Stimulated activated CD4-positive, alpha-beta T cell treated with anti-CD3 and anti-CD28 coated beads, Interleukin-15, amount 100 ng/mL, for 1 hour (primary cell): ENCODE results near the gene SLC12A4.

Experiments used
- DNase-seq, 2 donors: peaks; one replicate each; pipeline ENCODE4 v3.0.0-alpha.2; 2020; ENCODE audit warnings: low read depth in 1 of 2, low spot score in 1 of 2

SLC12A4 gene

DNA sequence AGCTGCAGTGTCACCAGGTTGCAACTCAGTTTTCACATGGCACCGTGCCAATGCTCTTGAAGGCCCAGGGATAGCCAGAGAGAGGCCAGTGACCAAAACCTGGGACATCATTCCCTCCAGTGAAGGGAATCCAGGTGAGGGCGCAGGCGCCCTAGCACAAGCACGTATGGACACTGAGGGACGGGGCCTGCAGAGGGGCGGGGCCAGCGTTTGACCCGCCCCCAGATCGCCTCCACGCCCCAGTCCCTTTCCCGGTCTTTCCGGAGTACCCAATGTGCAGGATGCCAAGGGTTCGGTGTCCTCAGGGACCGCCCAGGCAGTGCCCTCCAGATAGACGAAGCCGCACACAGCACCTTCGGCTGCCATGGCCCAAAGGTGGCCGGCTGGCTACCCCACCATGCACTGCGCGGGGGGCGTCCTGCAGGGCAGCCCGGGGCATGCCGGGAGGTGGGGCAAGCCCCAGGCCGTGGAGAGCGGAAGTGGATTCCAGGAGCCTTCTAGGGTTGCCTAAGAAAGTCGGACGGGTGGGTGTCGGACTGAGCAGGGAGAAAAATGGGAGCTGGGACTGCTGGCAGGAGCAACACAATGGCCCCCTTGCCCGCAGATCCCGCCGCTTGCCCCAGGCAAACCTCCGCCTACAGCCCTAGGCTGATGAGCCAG, 4.6 kb downstream of the SLC12A4 start:
- DNase-seq, result no peak

- no peak for DNase-seq
Observed at GRCh38 chr16:67963292-67963661, 5.2 kb downstream of the SLC12A4 start.

- DNase-seq, result no peak
Observed at GRCh38 chr16:67962135-67962534, 6.3 kb downstream of the SLC12A4 start.

DNA sequence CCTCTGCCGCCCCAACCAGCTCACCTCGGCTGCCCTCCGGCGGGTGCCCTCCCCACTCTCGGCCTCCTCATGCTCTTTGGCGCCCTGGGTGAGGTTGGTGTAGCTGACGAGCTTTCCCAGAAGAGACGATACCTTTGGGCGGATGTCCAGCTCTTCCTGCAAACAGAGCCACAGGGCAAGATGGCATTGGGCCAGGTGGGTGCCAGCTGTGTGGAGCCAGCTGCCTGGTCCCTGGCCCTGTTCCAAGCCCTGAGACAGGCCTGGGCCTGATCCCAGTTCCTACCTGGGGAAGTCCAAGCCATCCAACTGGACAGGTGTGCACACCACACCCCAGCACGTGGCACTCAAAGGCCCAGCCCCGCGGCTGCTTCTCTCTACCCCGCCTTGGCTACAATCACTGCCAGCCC, 6.9 kb downstream of the SLC12A4 start:
- no peak for DNase-seq

DNA sequence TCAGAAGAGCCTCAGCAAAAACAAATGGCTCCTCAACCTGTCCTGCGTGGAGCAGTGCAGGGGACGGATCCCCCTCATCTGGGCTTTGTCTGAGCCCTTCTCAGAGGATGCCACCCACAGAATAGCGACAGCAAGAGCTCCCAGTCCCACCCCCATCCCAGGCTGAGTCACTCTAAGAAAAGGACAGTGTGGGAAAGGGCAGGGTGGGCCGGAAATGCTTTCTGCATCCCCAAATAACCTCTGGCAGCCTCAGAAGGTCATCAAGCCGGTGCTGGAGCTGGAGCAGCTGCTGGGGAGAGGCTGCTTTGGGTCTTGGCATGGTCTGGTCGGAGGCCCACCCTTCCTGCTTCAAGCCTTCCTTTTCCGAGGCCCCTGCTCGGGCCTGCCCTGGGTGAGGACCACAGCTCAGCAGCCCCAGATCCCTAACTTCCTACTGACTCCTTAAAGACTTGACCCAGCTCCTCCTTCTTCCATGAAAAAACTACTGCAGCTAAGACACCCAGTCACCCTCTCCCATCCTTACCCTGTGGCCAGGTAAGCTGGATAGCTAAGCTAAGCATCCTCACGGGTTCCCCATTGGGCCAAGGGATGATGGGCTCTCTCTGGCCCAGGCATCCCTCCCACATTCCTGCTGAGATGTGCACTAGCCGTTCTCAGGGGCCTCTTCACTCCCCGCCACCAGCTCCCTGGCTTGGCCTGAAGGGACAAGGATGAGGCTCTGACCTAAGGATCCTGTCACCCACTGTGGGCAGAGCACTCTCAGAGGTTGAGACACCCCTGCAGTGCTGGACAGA, 8.7 kb downstream of the SLC12A4 start:
- no peak for DNase-seq

DNA sequence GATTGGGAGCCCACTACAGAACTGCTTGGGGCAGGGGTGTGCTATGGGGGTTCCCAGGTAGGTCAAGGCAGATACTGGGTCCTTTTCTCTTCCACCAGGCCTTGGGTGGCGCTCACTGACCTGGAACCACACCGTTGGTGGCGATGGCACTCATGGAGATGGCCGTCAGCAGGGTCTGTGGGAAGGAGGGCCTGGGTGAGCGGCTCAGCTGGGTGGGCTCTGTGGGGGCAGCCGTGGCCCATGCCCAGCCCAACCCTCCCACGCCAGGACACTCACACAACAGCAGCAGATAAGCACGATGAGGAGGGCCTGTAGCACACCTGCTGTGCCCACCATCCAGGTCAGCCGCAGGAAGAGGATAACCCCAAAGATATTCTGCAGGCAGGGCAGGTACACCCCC, 10.8 kb downstream of the SLC12A4 start:
- DNase-seq, result no peak

DNA sequence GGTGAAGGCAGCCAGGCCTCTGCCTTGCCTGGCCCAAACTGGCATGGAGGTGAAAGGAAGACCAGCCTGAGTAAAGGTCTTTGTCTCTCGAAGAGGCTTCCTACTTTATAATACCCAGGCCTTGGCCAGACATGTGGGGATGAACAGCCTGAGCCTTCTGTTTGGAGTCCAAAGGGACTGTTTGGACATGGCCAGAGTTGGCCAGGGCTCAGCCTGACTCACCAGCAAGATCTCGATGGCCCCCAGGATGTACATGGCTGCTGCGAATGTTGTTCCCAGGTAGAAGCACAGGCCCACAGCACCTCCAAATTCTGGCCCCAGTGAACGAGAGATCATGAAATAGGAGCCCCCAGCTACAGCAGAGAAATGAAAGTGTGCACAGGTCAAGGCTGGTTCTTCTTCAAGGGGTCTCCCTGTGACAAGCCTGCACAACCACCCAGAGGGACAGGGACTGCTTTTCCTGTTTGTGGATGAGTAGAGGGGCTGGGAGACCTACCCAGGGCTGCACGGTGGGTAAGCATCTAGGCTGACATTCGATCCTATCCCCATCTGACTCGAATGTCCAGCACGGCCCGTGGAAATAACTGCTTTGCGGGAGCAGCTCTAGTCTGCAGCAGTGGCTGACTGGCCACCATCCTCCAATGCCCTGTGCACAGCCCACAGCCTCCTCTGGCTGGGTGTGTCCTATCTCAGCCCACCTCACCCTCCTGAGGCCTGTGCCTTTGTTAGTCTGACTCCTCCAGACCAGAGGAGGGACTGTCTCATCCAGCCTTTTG, 13.8 kb downstream of the SLC12A4 start:
- DNase-seq, result no peak

GRCh38 chr16:67953641-67954375, 14.6 kb downstream of the SLC12A4 start:
- DNase-seq, result no peak

- DNase-seq, result no peak
Observed at GRCh38 chr16:67951485-67951884, 17.0 kb downstream of the SLC12A4 start.

DNA sequence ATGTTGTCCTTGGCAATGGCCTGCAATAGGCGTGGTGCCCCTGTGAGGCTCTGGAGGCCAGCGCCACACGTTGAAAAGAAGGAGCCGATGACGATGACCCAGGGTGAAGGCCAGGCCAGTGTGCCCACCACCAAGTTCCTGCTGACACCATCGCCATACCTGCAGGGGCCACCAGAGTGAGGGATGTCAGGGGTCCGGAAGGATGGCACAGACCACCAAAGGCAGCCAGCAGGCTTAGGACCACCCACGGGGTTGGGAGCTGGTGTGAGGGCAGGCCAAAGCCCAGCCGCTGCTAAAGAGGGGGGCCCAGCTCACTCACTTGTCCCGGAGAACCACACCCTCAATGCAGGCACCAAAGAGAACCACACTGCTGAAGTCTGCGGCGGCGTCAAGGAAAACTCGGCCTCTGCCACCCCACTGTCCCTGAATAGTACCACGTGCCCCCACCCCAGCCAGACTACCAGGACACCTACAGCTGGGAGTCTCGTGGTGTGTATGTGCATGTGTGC, 18.0 kb downstream of the SLC12A4 start:
- DNase-seq, result no peak

DNA sequence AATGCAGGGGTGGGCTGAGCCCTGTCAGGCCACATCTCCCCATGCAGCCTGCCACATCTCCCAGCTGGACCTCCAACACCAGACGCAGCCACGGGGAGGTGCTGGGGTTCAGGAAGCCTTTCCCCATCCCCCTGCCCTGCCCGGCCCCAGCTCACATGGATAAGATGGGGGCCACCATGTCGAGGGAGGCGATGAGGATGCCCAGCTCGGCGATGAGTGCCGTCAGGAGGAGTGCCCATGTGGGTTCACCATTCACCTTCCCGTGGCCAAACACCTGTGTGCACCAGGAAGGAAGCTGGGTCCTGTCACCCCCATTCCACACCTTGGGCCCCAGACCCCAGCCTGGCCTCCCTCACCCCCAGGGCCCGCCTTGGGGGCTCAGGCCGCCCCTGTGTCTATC, 18.8 kb downstream of the SLC12A4 start:
- no peak for DNase-seq

DNA sequence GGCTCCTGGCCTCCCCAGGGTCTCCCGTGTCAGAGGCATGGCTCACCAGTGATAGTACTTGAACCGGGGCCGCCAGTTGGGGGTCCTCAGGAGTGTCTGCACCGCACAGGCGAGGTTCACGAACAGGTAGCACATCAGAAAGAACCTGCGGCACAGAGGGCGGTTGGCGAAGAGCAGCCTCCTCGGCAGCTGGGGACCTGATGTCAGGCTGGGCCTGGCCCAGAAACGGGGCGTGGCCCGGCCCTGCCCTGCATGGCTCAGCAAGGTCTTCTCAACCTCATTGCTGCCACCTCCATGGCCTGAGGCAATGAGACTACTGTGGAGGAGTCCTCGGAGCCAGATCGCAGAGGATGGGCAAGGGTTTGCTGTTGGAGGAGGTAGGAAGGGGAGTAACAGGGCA, 20.4 kb downstream of the SLC12A4 start:
- DNase-seq, result no peak

DNA sequence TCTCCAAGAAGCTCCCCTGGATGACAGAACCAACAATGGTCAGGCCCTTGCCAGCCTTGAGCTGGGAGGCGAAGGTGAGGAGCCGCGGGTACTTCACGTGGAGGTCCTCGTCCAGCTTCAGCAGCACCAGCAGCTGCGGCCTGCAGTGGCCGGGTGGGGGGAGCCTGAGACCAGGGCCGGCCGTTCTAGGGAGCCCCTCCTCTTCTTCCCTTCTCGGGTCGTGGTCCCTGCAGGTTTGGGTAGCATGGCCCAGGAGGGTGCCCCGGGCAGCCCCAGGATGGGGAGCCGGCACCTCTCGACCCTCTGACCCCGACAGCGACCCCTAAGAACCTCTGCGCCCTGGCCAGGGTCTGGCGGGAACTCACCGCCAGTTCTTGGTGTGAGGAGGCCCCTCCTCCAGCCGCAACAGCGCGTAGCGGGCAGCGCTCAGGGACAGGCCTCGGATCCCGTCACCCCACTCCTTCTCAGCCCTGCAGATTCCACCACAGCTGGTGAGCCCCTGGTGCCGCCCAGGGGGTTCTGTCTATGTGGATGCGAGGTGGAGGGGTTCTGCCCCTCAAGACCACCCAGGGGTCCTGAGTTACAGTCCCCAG, 21.4 kb downstream of the SLC12A4 start:
- DNase-seq, result no peak

GRCh38 chr16:67946128-67946569, 22.3 kb downstream of the SLC12A4 start:
- DNase-seq, result no peak

DNA sequence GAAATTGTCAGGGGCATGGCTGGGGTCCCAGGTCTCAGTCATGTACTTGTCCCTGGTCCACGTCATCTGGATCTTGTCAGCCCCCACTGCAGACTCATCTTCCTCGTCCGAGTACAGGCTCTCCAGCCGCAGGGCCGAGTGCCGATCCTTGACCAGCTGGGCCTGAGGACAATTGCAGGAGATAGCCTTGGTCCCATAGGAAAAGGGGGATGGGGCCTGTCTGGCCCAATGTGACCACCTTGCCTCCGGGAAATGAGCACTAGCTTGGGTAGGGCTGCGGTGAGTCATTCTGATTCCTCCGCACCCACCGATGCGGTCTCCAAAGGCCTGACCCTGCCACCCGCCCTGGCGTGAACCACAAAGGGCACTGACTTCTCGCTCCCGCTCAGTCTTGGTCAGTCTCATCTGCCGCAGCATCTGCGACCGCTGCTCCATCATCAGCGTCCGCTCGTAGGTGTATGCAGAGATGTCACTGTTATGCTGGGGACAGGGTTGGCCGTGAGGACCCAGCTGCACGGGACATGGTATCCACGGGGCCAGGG, 23.0 kb downstream of the SLC12A4 start:
- DNase-seq, result no peak

DNA sequence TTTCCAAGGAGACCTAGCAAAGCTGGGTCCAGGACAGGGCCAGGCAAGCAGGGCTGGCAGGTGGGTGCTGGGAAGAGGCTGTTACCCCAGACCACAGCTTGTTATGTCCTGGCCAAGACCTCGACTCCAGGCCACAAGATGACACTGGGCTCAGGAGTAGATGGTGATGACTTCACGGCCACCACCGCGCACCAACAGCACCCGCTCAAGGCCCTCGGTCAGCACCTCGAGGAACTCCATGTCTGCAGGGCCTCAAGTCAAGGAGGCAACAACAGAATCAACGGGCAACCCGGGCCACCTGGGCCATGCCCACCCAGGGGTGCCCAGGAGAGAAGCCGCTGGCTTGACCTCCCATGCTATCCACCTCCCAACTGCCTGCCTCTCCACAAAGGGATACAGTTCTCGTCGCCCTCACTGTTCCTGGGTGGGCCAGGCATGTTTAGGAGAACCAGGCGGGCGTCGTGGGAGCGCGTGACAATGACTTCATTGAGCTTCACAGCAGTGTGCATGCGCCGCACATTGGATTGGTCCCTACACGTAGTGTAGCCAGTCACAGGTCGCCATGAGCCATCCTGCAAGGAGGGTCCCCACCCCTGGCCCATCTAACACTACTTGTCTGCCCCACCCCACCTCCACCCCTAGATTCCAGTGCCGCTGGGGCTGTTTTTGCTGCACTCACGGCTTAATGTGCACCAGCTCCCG, 23.6 kb downstream of the SLC12A4 start:
- no peak for DNase-seq

- no peak for DNase-seq
Observed at GRCh38 chr16:67943619-67944504, 24.6 kb downstream of the SLC12A4 start, which contains the start of gene LCAT. Gene LCAT (minus strand): TSS chr16:67944120. CDS start chr16:67944101, 19 bp downstream.

- DNase-seq, result no peak
Observed at GRCh38 chr16:67943256-67943618, 25.2 kb downstream of the SLC12A4 start.
